ENCODE measurements around the gene TLR1. TPM values are rescaled to one million over a fixed set of nuclear protein-coding genes. Genes with fewer than 3 reads are reported as not detected.
"Not testable (repeated sequence)": the region's sequence is repeated elsewhere in the genome, so short reads cannot be mapped to it uniquely, and the experiment has no call there.

Gene TLR1
- total RNA-seq, 1 donor from 2014 or later = not detected

- DNase-seq (ENCODE audit: low read depth, low spot score) = no peak
- Mint-ChIP-seq H3K36me3 (ENCODE audit: low read depth) (no peaks in the 10 kb centered on the region), H3K4me3 (no peak overlapping the region), H3K27me3 (ENCODE audit: low read depth) (no peaks in the 10 kb centered on the region), H3K27ac (ENCODE audit: unreplicated experiment) (no peak overlapping the region), H3K4me1 (peaks cover 14% of the 10 kb centered on the region), H3K9me3 (peaks cover 11% of the 10 kb centered on the region)
- TF ChIP-seq CTCF (conservative IDR thresholded peaks at IDR 0.05) = no peak
These were observed 34.7 kb downstream of the TLR1 start for GRCh38 chr4:38769857-38770256.

- H3K27ac Mint-ChIP-seq (ENCODE audit: unreplicated experiment) = no peak overlapping the region
- no peaks in the 10 kb centered on the region for H3K36me3 Mint-ChIP-seq (ENCODE audit: low read depth)
- TF ChIP-seq CTCF (conservative IDR thresholded peaks at IDR 0.05) = no peak
- H3K4me3 Mint-ChIP-seq = no peak overlapping the region
- peaks cover 11% of the 10 kb centered on the region for H3K9me3 Mint-ChIP-seq
- no peak for DNase-seq (ENCODE audit: low read depth, low spot score)
- H3K27me3 Mint-ChIP-seq (ENCODE audit: low read depth) = no peaks in the 10 kb centered on the region
- H3K4me1 Mint-ChIP-seq = peaks cover 14% of the 10 kb centered on the region
These were observed 35.1 kb downstream of the TLR1 start for GRCh38 chr4:38769441-38769840.

GRCh38 chr4:38768968-38769394 lies 35.6 kb downstream of the TLR1 start:
- Mint-ChIP-seq H3K27me3 (ENCODE audit: low read depth) (no peaks in the 10 kb centered on the region), H3K27ac (ENCODE audit: unreplicated experiment) (no peak overlapping the region), H3K9me3 (peaks cover 11% of the 10 kb centered on the region), H3K4me1 (peaks cover 14% of the 10 kb centered on the region), H3K4me3 (no peak overlapping the region), H3K36me3 (ENCODE audit: low read depth) (no peaks in the 10 kb centered on the region)
- no peak for DNase-seq (ENCODE audit: low read depth, low spot score)
- no peak for TF ChIP-seq CTCF (conservative IDR thresholded peaks at IDR 0.05)

- not testable (repeated sequence) for H3K4me3 Mint-ChIP-seq; H3K9me3 Mint-ChIP-seq; H3K27me3 Mint-ChIP-seq (ENCODE audit: low read depth); H3K36me3 Mint-ChIP-seq (ENCODE audit: low read depth); DNase-seq (ENCODE audit: low read depth, low spot score); H3K27ac Mint-ChIP-seq (ENCODE audit: unreplicated experiment)
- peaks cover 14% of the 10 kb centered on the region for H3K4me1 Mint-ChIP-seq
These were observed 37.7 kb downstream of the TLR1 start for GRCh38 chr4:38766940-38767339.

- no peaks in the 10 kb centered on the region for H3K36me3 Mint-ChIP-seq (ENCODE audit: low read depth)
- no peak overlapping the region for H3K4me3 Mint-ChIP-seq
- H3K27ac Mint-ChIP-seq (ENCODE audit: unreplicated experiment) = no peak overlapping the region
- TF ChIP-seq CTCF (conservative IDR thresholded peaks at IDR 0.05) = no peak
- DNase-seq (ENCODE audit: low read depth, low spot score) = no peak
- peaks cover 18% of the 10 kb centered on the region for H3K4me1 Mint-ChIP-seq
- H3K9me3 Mint-ChIP-seq = peaks cover 8% of the 10 kb centered on the region
- H3K27me3 Mint-ChIP-seq (ENCODE audit: low read depth) = no peaks in the 10 kb centered on the region
These were observed 39.2 kb downstream of the TLR1 start for GRCh38 chr4:38765382-38765781.

GRCh38 chr4:38764277-38764676 lies 40.3 kb downstream of the TLR1 start:
- Mint-ChIP-seq H3K27ac (ENCODE audit: unreplicated experiment) (no peak overlapping the region), H3K27me3 (ENCODE audit: low read depth) (no peaks in the 10 kb centered on the region), H3K4me3 (no peak overlapping the region), H3K4me1 (peaks cover 20% of the 10 kb centered on the region), H3K9me3 (peaks cover 8% of the 10 kb centered on the region), H3K36me3 (ENCODE audit: low read depth) (no peaks in the 10 kb centered on the region)
- no peak for DNase-seq (ENCODE audit: low read depth, low spot score)
- no peak for TF ChIP-seq CTCF (conservative IDR thresholded peaks at IDR 0.05)
